H1 (cell line): ENCODE data around the gene FAM171A1. TPM values are rescaled to one million over a fixed set of nuclear protein-coding genes. Genes with fewer than 3 reads are reported as not detected.

Experiments used
- CTCF ChIA-PET: fragments of 300-600 bp; sonication (Branson Sonifier 250); formaldehyde crosslinking; loops from one replicate; lab custom pipeline; 2021; ENCODE audit not compliant: partially characterized antibody; lab: Charles Lee
- POLR2A ChIA-PET: fragments of 300-600 bp; sonication (Branson Sonifier 250); formaldehyde crosslinking; loops from one replicate; lab custom pipeline; 2021; ENCODE audit warnings: inconsistent platforms; ENCODE audit not compliant: partially characterized antibody; lab: Charles Lee
- DNase-seq, 2 experiments: peaks; one replicate each; pipeline versions ENCODE4 v3.0.0 to v3.0.0-alpha.2; 2010 to 2022; ENCODE audit warnings: low spot score in 2 of 2, low read depth in 1 of 2, mixed read lengths in 1 of 2
- FAIRE-seq: peaks from 2 replicates; lab custom pipeline; 2011; peaks lifted over from hg19 to GRCh38; lab: Jason Lieb, UNC
- H2AFZ ChIP-seq: 2 replicates; pipeline ENCODE4 v1.8.1; 2012; ENCODE audit warnings: low read length, inconsistent platforms
- H2AK5ac ChIP-seq: 2 replicates; pipeline ENCODE4 v1.6.1; 2013; ENCODE audit warnings: low read depth, low read length
- H2BK120ac ChIP-seq: replicated peaks from 2 replicates; pipeline ENCODE3; 2013; ENCODE audit warnings: low read depth, low read length, inconsistent platforms
- H2BK12ac ChIP-seq: 2 replicates; pipeline ENCODE4 v1.6.1; 2013; ENCODE audit warnings: low read depth, low read length
- H2BK15ac ChIP-seq: 2 replicates; pipeline ENCODE4 v1.6.1; 2013; ENCODE audit warnings: low read length
- H2BK20ac ChIP-seq: 2 replicates; pipeline ENCODE4 v1.6.1; 2013; ENCODE audit warnings: low read length
- H2BK5ac ChIP-seq: 2 replicates; pipeline ENCODE4 v1.6.1; 2013; ENCODE audit warnings: low read depth, low read length
- H3K14ac ChIP-seq: 2 replicates; pipeline ENCODE4 v1.6.1; 2013; ENCODE audit warnings: inconsistent platforms; ENCODE audit not compliant: insufficient read length
- H3K18ac ChIP-seq: 2 replicates; pipeline ENCODE4 v1.6.1; 2013; ENCODE audit warnings: low read length; ENCODE audit errors: extremely low read depth
- H3K23ac ChIP-seq: 2 replicates; pipeline ENCODE4 v1.6.1; 2013; ENCODE audit warnings: inconsistent platforms; ENCODE audit not compliant: insufficient read length
- H3K23me2 ChIP-seq: 2 replicates; pipeline ENCODE4 v1.6.1; 2013; ENCODE audit warnings: low read depth, low read length
- H3K27ac ChIP-seq: 2 replicates; pipeline ENCODE4 v1.6.1; 2011; ENCODE audit warnings: low read depth, low read length, inconsistent platforms
- H3K27me3 ChIP-seq, 4 experiments: replicated peaks in 1 of 4; 1 replicate in 1 of 4; 2 replicates in 3 of 4; pipeline versions ENCODE4 v1.6.1 to v1.8.1; 2011 to 2013; ENCODE audit warnings: low read length in 3 of 4, mild to moderate bottlenecking in 3 of 4, inconsistent platforms in 2 of 4, mixed read lengths in 2 of 4, moderate library complexity in 1 of 4; ENCODE audit not compliant: control insufficient read depth in 3 of 4, insufficient read depth in 3 of 4; ENCODE audit errors: extremely low read depth in 1 of 4
- H3K36me3 ChIP-seq, 4 experiments: 2 replicates each; pipeline versions ENCODE4 v1.6.1 to v1.8.1; 2011 to 2013; ENCODE audit warnings: mild to moderate bottlenecking in 4 of 4, low read length in 3 of 4, moderate library complexity in 2 of 4, control low read depth in 1 of 4, inconsistent platforms in 1 of 4; ENCODE audit not compliant: insufficient read depth in 4 of 4, control insufficient read depth in 2 of 4
- H3K4ac ChIP-seq: replicated peaks from 2 replicates; pipeline ENCODE3; 2013; ENCODE audit warnings: low read length, low read depth, mixed read lengths, inconsistent platforms; ENCODE audit not compliant: insufficient read length
- H3K4me1 ChIP-seq, 4 experiments: replicated peaks in 1 of 4; 1 replicate in 1 of 4; 2 replicates in 3 of 4; pipeline versions ENCODE4 v1.6.1 to v1.8.1; 2011 to 2013; ENCODE audit warnings: low read length in 3 of 4, inconsistent platforms in 2 of 4, mixed read lengths in 1 of 4; ENCODE audit not compliant: insufficient read depth in 4 of 4, control insufficient read depth in 3 of 4
- H3K4me2 ChIP-seq, 2 experiments: 2 replicates each; pipeline versions ENCODE4 v1.6.1 to v1.8.1; 2011 to 2013; ENCODE audit warnings: low read depth in 2 of 2, low read length in 2 of 2, control low read depth in 1 of 2, inconsistent platforms in 1 of 2, mild to moderate bottlenecking in 1 of 2; ENCODE audit not compliant: insufficient read depth in 1 of 2
- H3K4me3 ChIP-seq, 4 experiments: fragments of 200-600, 300-600 bp in 1 of 4; sonication (generic), shearing (Covaris generic), sonication (Bioruptor Twin) in 1 of 4; 2 replicates each; pipeline versions ENCODE4 v1.5.1 to v1.8.1; 2011 to 2016; ENCODE audit warnings: low read length in 4 of 4, low read depth in 3 of 4, control low read depth in 2 of 4, inconsistent platforms in 2 of 4, mild to moderate bottlenecking in 2 of 4, mixed read lengths in 1 of 4, moderate library complexity in 1 of 4; ENCODE audit not compliant: insufficient read depth in 2 of 4; ENCODE audit errors: extremely low read depth in 1 of 4
- H3K56ac ChIP-seq: replicated peaks from 2 replicates; pipeline ENCODE3; 2013; ENCODE audit warnings: low read depth, mild to moderate bottlenecking, mixed read lengths, low read length, inconsistent platforms; ENCODE audit not compliant: insufficient read length
- H3K79me1 ChIP-seq: 2 replicates; pipeline ENCODE4 v1.6.1; 2013; ENCODE audit warnings: low read depth, low read length, control low read depth
- H3K79me2 ChIP-seq, 2 experiments: 2 replicates each; pipeline versions ENCODE4 v1.6.1 to v1.8.1; 2012 to 2013; ENCODE audit warnings: low read length in 2 of 2, mild to moderate bottlenecking in 2 of 2, inconsistent platforms in 1 of 2; ENCODE audit not compliant: insufficient read depth in 2 of 2, control insufficient read depth in 1 of 2
- H3K9ac ChIP-seq, 4 experiments: replicated peaks in 1 of 4; 1 replicate in 1 of 4; 2 replicates in 3 of 4; pipeline versions ENCODE4 v1.6.1 to v1.8.1; 2011 to 2013; ENCODE audit warnings: low read depth in 3 of 4, low read length in 3 of 4, control low read depth in 2 of 4, mild to moderate bottlenecking in 2 of 4, moderate library complexity in 2 of 4, inconsistent platforms in 1 of 4; ENCODE audit errors: extremely low read depth in 1 of 4
- H3K9me3 ChIP-seq, 2 experiments: 2 replicates each; pipeline versions ENCODE4 v1.6.1 to v1.8.1; 2012 to 2013; ENCODE audit warnings: mild to moderate bottlenecking in 2 of 2, moderate library complexity in 2 of 2, control low read depth in 1 of 2, inconsistent platforms in 1 of 2, low read depth in 1 of 2, low read length in 1 of 2, mixed read lengths in 1 of 2; ENCODE audit not compliant: insufficient read depth in 2 of 2
- H4K20me1 ChIP-seq, 2 experiments: replicated peaks in 1 of 2; 2 replicates each; pipeline versions ENCODE3 to v1.8.1; 2011 to 2013; ENCODE audit warnings: inconsistent platforms in 2 of 2, low read length in 2 of 2, mild to moderate bottlenecking in 1 of 2; ENCODE audit not compliant: insufficient read depth in 2 of 2, control insufficient read depth in 1 of 2
- H4K5ac ChIP-seq: 2 replicates; pipeline ENCODE4 v1.6.1; 2013; ENCODE audit warnings: low read length, low read depth, mixed read lengths, inconsistent platforms; ENCODE audit not compliant: insufficient read length
- H4K8ac ChIP-seq: 2 replicates; pipeline ENCODE4 v1.8.0; 2013; ENCODE audit warnings: mild to moderate bottlenecking, moderate library complexity, low read length, inconsistent platforms; ENCODE audit not compliant: insufficient read depth; ENCODE audit errors: extremely low read depth
- H4K91ac ChIP-seq: replicated peaks from 2 replicates; pipeline ENCODE3; 2013; ENCODE audit warnings: low read length, mixed read lengths, inconsistent platforms; ENCODE audit not compliant: insufficient read length
- BACH1 ChIP-seq: IDR thresholded peaks from 2 replicates; pipeline ENCODE4 v1.6.1; 2012; ENCODE audit warnings: low read length, improper control_type of control experiment
- CTCF ChIP-seq, 3 experiments: IDR thresholded peaks; 1 replicate in 2 of 3; 2 replicates in 1 of 3; pipeline versions ENCODE4 v1.5.1 to v1.6.1; 2011; ENCODE audit warnings: low read length in 3 of 3, mild to moderate bottlenecking in 3 of 3, inconsistent platforms in 2 of 3, low read depth in 1 of 3, moderate library complexity in 1 of 3; ENCODE audit not compliant: insufficient read depth in 1 of 3; ENCODE audit errors: control extremely low read depth in 1 of 3
- HDAC2 ChIP-seq, 2 experiments: fragments of 300-600 bp in 1 of 2; sonication (generic) in 1 of 2; IDR thresholded peaks; 2 replicates each; pipeline ENCODE4 v1.6.1; 2011 to 2012; ENCODE audit warnings: low read depth in 2 of 2, low read length in 2 of 2, mild to moderate bottlenecking in 2 of 2, moderate library complexity in 2 of 2, borderline replicate concordance in 1 of 2, inconsistent platforms in 1 of 2
- MAX ChIP-seq: IDR thresholded peaks from 2 replicates; pipeline ENCODE4 v1.6.1; 2012; ENCODE audit warnings: inconsistent platforms
- RAD21 ChIP-seq, 2 experiments: IDR thresholded peaks in 1 of 2; conservative IDR thresholded peaks in 1 of 2; 2 replicates each; pipeline ENCODE4 v1.6.1; 2011; ENCODE audit warnings: low read depth in 2 of 2, low read length in 2 of 2, improper control_type of control experiment in 1 of 2, inconsistent platforms in 1 of 2, mild to moderate bottlenecking in 1 of 2, moderate library complexity in 1 of 2
- SUZ12 ChIP-seq: fragments of 200-600 bp; sonication (generic); IDR thresholded peaks from 2 replicates; pipeline ENCODE4 v1.6.1; 2012; ENCODE audit warnings: mild to moderate bottlenecking, inconsistent platforms, low read length, moderate library complexity, mixed read lengths
- TBP ChIP-seq: IDR thresholded peaks from 2 replicates; pipeline ENCODE4 v1.6.1; 2011; ENCODE audit warnings: low read depth, low read length, improper control_type of control experiment
- ZNF274 ChIP-seq: IDR thresholded peaks from 2 replicates; pipeline ENCODE4 v1.7.0; 2012; ENCODE audit warnings: low read length, borderline replicate concordance; ENCODE audit errors: extremely low read depth
- WGBS, 2 experiments: shearing (Covaris generic) in 1 of 2; methylation state at CpG; one replicate each; pipeline versions ENCODE4 v1.1.6 to v1.1.7; 2013 to 2015; ENCODE audit warnings: low lambda C conversion rate in 2 of 2, mixed read lengths in 2 of 2, inconsistent platforms in 1 of 2, low coverage in 1 of 2, missing lambda C conversion rate in 1 of 2; ENCODE audit not compliant: insufficient replicate concordance in 2 of 2, insufficient coverage in 1 of 2, insufficient read length in 1 of 2; ENCODE audit errors: extremely low coverage in 1 of 2, missing lambda C conversion rate in 1 of 2; 5-methylcytosine and 5-hydroxymethylcytosine counted together
- polyA plus RNA-seq, 7 experiments: library from polyadenylated mRNA; depleted of rRNA in 3 of 7; stranded (reverse) in 5 of 7; unstranded in 2 of 7; fragments of >200 nt in 5 of 7; fragments of 200-250 nt in 2 of 7; gene quantifications; 1 replicate in 5 of 7; 2 replicates in 1 of 7; 4 replicates in 1 of 7; pipeline versions ENCODE4 v1.2.1 to v1.2.3, GENCODE V29; 2011 to 2013; ENCODE audit warnings: missing spikeins in 2 of 7, mixed read lengths in 2 of 7
- total RNA-seq: library from RNA; stranded (reverse); fragmentation: NEBNext Ultra II Directional; extraction: Animal tissue kit (Norgen Biotek cat#: 25700); gene quantifications from 2 replicates; pipeline ENCODE4 v1.2.1, GENCODE V29; 2021

FAM171A1 gene
- total and polyA plus RNA-seq, 2 of the 8 experiments (the other 6 are each of a cell fraction or from before 2014, with no cell fraction given) = 26.6 to 42.1 TPM

DNA sequence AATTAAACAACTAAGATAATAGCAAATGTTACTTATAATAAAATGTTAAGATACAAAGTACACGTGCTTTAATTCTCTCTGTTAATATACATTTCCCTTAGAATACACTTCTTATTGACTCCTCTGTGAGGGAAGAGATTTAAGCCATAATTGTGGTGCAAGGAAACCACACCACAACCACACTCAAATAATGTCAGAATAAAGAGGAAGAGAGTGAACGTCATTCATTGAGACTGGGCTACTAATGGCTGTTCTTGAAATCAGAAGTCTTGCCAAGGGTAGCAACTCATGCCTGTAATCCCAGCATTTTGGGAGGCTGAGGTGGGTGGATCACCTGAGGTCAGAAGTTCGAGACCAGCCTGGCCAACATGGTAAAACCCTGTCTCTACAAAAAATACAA is 10.0 kb downstream of the FAM171A1 start:
- Histone ChIP-seq H4K20me1 (peaks cover 0 to 2% of the 10 kb centered on the region in 2 experiments), H3K27me3 (no peaks in the 10 kb centered on the region)
- no peak for FAIRE-seq

More for the DNA sequence above, 10.0 kb downstream of the FAM171A1 start:
- Histone ChIP-seq H2BK20ac (no peak overlapping the region), H4K8ac (no peak overlapping the region), H2AK5ac (no peak overlapping the region), H2AFZ (no peak overlapping the region), H3K4me1 (no peaks in the 10 kb centered on the region; a peak in 1 of 7 replicates), H3K56ac (no peak overlapping the region), H3K14ac (no peak overlapping the region), H3K23me2 (no peaks in the 10 kb centered on the region), H2BK12ac (no peak overlapping the region), H2BK5ac (no peak overlapping the region), H4K5ac (no peak overlapping the region), H3K4me2 (no peak overlapping the region), H2BK120ac (no peak overlapping the region), H3K27ac (no peak overlapping the region), H3K79me2 (peaks cover 0 to 54% of the 10 kb centered on the region in 2 experiments; a peak in 3 of 4 replicates), H3K79me1 (peaks cover 17% of the 10 kb centered on the region), H3K23ac (no peak overlapping the region), H3K4me3 (no peak overlapping the region), H3K36me3 (no peaks in the 10 kb centered on the region), H4K91ac (no peak overlapping the region), H3K18ac (no peak overlapping the region), H3K4ac (no peak overlapping the region), H2BK15ac (no peak overlapping the region), H3K9me3 (no peaks in the 10 kb centered on the region; a peak in 1 of 4 replicates), H3K9ac (no peak overlapping the region)
- CTCF ChIA-PET = no interaction called here
- no peak for DNase-seq
- TF ChIP-seq RAD21 (IDR thresholded peaks at IDR 0.05 in 1 of 2, conservative IDR thresholded peaks at IDR 0.05 in 1 of 2; ENCODE audit: low read depth in 2 of 2, low read length in 2 of 2) (no peak), SUZ12 (no peak), HDAC2 (IDR thresholded peaks at IDR 0.05; ENCODE audit: borderline replicate concordance in 1 of 2, low read depth in 2 of 2, low read length in 2 of 2) (no peak), ZNF274 (no peak), TBP (no peak), BACH1 (no peak), CTCF (IDR thresholded peaks at IDR 0.05; ENCODE audit: control extremely low read depth in 1 of 3, insufficient read depth in 1 of 3, low read depth in 1 of 3, low read length in 3 of 3) (no peak), MAX (no peak)
- 82% methylated on average over 3 of the region's 3 CpGs; no CpG with 5 or more reads in 1 of the 2 experiments for WGBS, 2 experiments
- POLR2A ChIA-PET = no interaction called here
